K562 (cell line): Measurements from ENCODE around the gene SF3B1. TPM values are rescaled to one million over a fixed set of nuclear protein-coding genes. Genes with fewer than 3 reads are reported as not detected.

Experiments
- AFF4 ChIP-seq: sonication (generic); formaldehyde crosslinking; IDR thresholded peaks from 2 replicates; pipeline ENCODE4 v1.8.0; 2023; ENCODE audit warnings: mild to moderate bottlenecking, missing genetic modification reagents
- E2F4 ChIP-seq: sonication (generic); formaldehyde crosslinking; IDR thresholded peaks from 2 replicates; pipeline ENCODE4 v1.8.0; 2022; ENCODE audit warnings: mild to moderate bottlenecking, low read depth, missing genetic modification reagents
- ETV1 ChIP-seq: fragments of 450-650 bp; conservative IDR thresholded peaks from 2 replicates; pipeline ENCODE4 v1.6.1; 2016; ENCODE audit warnings: missing genetic modification characterization, control low read depth, low read depth, missing compliant biosample characterization
- NKRF ChIP-seq: fragments of 450-650 bp; IDR thresholded peaks from 2 replicates; pipeline ENCODE4 v1.6.1; 2016; ENCODE audit warnings: borderline replicate concordance
- RBFOX2 ChIP-seq: fragments of 200-400 bp; formaldehyde crosslinking; IDR thresholded peaks from 2 replicates; pipeline ENCODE4 v1.6.1; 2017; ENCODE audit warnings: low read depth, mild to moderate bottlenecking, low read length, moderate library complexity
- REST ChIP-seq, 2 experiments: fragments of 450-650 bp; formaldehyde crosslinking in 1 of 2; IDR thresholded peaks; 2 replicates each; pipeline versions ENCODE4 v1.4.0 to v1.6.1; 2014 to 2020; ENCODE audit warnings: mild to moderate bottlenecking in 2 of 2, borderline replicate concordance in 1 of 2, low read depth in 1 of 2
- SMARCB1 ChIP-seq: IDR thresholded peaks from 2 replicates; pipeline ENCODE4 v1.6.1; 2011; ENCODE audit warnings: improper control_type of control experiment, low read depth; ENCODE audit not compliant: insufficient read length
- SREBF2 ChIP-seq: sonication (generic); formaldehyde crosslinking; IDR thresholded peaks from 2 replicates; pipeline ENCODE4 v1.4.0; 2020; ENCODE audit warnings: mild to moderate bottlenecking, missing genetic modification reagents
- polyA plus RNA-seq, 8 experiments: library from polyadenylated mRNA; depleted of rRNA in 4 of 8; stranded (reverse) in 5 of 8; unstranded in 3 of 8; fragments of >200 nt; fragmentation: Nextera tagmentation in 2 of 8; fragmentation: Illumina TruSeq in 1 of 8; extraction: Ambion mirVana in 2 of 8; extraction: Trizol in 1 of 8; gene quantifications; 2 replicates each; pipeline versions ENCODE4 v1.2.1 to v1.2.3, GENCODE V29; 2011 to 2014; ENCODE audit warnings: inconsistent platforms in 1 of 8, missing spikeins in 1 of 8
- total RNA-seq, 7 experiments: library from RNA; depleted of rRNA in 6 of 7; stranded (reverse); fragments of >200 nt in 6 of 7; fragmentation: Illumina TruSeq in 2 of 7; extraction: Trizol in 2 of 7; gene quantifications; 2 replicates each; pipeline versions ENCODE4 v1.2.1 to v1.2.3, GENCODE V29; 2011 to 2021; ENCODE audit warnings: low replicate concordance in 1 of 7

Gene SF3B1
- total and polyA plus RNA-seq, 9 of the 15 experiments (the other 6 are each of a cell fraction or from before 2014, with no cell fraction given), result 96.2 to 377 (median 177) TPM

- no peak for TF ChIP-seq E2F4 (CRISPR knock-in tag)
- TF ChIP-seq REST (IDR thresholded peaks at IDR 0.05; ENCODE audit: borderline replicate concordance), result peak; percentile 80
- no peak for TF ChIP-seq REST (CRISPR knock-in tag; IDR thresholded peaks at IDR 0.05; ENCODE audit: low read depth)
- no peak for TF ChIP-seq SMARCB1
- TF ChIP-seq NKRF, result no peak
- TF ChIP-seq SREBF2 (CRISPR knock-in tag), result no peak
- no peak for TF ChIP-seq ETV1 (tag)
- peak; percentile 67 for TF ChIP-seq AFF4 (CRISPR knock-in tag)
- peak; percentile 92 for TF ChIP-seq RBFOX2
Observed at GRCh38 chr2:197434541-197435513, at the start of gene SF3B1 (continued).
